GM10847 (cell line): ENCODE data around the gene FAM181A.

ENCODE experiments used
- POLR2A ChIP-seq: IDR thresholded peaks from 2 replicates; pipeline ENCODE4 v1.6.1; 2011; ENCODE audit not compliant: insufficient read length; ENCODE audit errors: extremely low read depth

FAM181A gene

GRCh38 chr14:93897476-93897845 is 29.7 kb upstream of the FAM181A start:
- TF ChIP-seq POLR2A = no peak

- no peak for TF ChIP-seq POLR2A
Measured at GRCh38 chr14:93898081-93898611, 29.0 kb upstream of the FAM181A start.

GRCh38 chr14:93898731-93899130 is 28.4 kb upstream of the FAM181A start:
- TF ChIP-seq POLR2A = no peak

GRCh38 chr14:93901813-93902212 is 25.3 kb upstream of the FAM181A start:
- no peak for TF ChIP-seq POLR2A

GRCh38 chr14:93902619-93903307 is 24.4 kb upstream of the FAM181A start:
- no peak for TF ChIP-seq POLR2A

GRCh38 chr14:93903342-93904184 is 23.6 kb upstream of the FAM181A start:
- no peak for TF ChIP-seq POLR2A

GRCh38 chr14:93905623-93906022 is 21.5 kb upstream of the FAM181A start:
- TF ChIP-seq POLR2A = no peak

GRCh38 chr14:93906341-93907329 is 20.5 kb upstream of the FAM181A start:
- TF ChIP-seq POLR2A = no peak

GRCh38 chr14:93909429-93910128 is 17.6 kb upstream of the FAM181A start:
- TF ChIP-seq POLR2A = no peak

- TF ChIP-seq POLR2A = no peak
Measured at GRCh38 chr14:93911975-93912615, 15.0 kb upstream of the FAM181A start.

GRCh38 chr14:93912782-93913181 is 14.4 kb upstream of the FAM181A start:
- TF ChIP-seq POLR2A = no peak

- no peak for TF ChIP-seq POLR2A
Measured at GRCh38 chr14:93914278-93914677, 12.9 kb upstream of the FAM181A start.

GRCh38 chr14:93915070-93915705 is 12.0 kb upstream of the FAM181A start:
- no peak for TF ChIP-seq POLR2A
